ENCODE data around the gene GPAT3.
"Not testable (repeated sequence)": the region's sequence is repeated elsewhere in the genome, so short reads cannot be mapped to it uniquely, and the experiment has no call there.

GPAT3 gene

DNA sequence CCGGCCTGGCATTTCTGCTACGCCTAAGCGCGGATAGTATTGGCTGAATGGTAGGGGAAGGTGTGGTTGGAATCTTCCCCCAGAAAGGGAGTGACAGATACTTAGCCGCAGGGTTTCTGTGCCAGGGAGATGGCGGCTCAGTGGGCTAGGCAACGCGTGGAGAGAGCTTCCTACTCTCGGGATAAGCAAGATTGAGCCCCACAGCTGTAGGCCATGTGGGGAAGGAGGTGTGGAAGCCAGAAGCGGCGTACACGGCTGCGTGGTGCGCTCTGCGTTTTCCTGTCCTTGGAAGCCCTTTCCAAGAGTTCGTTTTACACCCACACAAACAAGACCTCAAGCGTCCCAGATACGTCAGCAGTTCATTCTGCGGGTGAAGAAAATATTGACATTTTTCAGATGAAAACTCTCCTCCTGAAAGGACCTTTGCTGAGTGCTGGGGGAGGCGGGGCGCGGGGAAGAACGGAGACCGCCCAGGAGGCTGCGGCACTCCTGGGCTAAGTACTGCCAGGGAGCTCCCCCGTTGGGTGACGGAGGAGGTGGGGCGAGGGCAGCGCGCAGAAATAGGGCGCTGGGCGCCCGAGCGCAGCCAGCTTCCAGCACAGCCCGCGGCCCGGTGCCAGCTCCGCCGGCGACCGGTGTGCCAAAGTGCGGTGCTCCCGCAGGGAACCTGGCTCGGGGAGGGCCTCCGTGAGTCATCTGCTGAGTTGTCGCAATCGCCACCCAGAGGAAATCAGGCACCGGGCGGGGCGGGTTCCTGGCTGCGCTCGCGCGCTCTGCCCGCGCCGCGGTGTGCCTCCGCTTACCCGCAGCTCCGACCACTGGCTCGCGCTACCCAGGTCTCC lies at the start of gene GPAT3:
Gene GPAT3 (plus strand): TSS at position 589 of the 842 bp plus-strand sequence. CDS start 515 bp downstream, outside the sequence.
- peak; percentile 83 for DNase-seq (ENCODE audit: low read depth)
- TF ChIP-seq, protein P1, sequence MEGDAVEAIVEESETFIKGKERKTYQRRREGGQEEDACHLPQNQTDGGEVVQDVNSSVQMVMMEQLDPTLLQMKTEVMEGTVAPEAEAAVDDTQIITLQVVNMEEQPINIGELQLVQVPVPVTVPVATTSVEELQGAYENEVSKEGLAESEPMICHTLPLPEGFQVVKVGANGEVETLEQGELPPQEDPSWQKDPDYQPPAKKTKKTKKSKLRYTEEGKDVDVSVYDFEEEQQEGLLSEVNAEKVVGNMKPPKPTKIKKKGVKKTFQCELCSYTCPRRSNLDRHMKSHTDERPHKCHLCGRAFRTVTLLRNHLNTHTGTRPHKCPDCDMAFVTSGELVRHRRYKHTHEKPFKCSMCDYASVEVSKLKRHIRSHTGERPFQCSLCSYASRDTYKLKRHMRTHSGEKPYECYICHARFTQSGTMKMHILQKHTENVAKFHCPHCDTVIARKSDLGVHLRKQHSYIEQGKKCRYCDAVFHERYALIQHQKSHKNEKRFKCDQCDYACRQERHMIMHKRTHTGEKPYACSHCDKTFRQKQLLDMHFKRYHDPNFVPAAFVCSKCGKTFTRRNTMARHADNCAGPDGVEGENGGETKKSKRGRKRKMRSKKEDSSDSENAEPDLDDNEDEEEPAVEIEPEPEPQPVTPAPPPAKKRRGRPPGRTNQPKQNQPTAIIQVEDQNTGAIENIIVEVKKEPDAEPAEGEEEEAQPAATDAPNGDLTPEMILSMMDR (IDR thresholded peaks at IDR 0.05; ENCODE audit: low read depth, low read length), result no peak
- TF ChIP-seq POLR2A (IDR thresholded peaks at IDR 0.05; ENCODE audit: extremely low read depth, insufficient read length) (peak; percentile 19), MYC (IDR thresholded peaks at IDR 0.05; ENCODE audit: low read depth, low read length) (peak; percentile 39; the same call in 1 of the 2 replicates)
- TF ChIP-seq, protein P2, sequence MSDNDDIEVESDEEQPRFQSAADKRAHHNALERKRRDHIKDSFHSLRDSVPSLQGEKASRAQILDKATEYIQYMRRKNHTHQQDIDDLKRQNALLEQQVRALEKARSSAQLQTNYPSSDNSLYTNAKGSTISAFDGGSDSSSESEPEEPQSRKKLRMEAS (IDR thresholded peaks at IDR 0.05; ENCODE audit: low read depth, low read length), result 0 out of 2 replicates have a peak, but pooled peaks have one; percentile 9
- H3K4me3 ChIP-seq (ENCODE audit: low read depth, low read length), result peak within 1 kb of the TSS; percentile 67

DNA sequence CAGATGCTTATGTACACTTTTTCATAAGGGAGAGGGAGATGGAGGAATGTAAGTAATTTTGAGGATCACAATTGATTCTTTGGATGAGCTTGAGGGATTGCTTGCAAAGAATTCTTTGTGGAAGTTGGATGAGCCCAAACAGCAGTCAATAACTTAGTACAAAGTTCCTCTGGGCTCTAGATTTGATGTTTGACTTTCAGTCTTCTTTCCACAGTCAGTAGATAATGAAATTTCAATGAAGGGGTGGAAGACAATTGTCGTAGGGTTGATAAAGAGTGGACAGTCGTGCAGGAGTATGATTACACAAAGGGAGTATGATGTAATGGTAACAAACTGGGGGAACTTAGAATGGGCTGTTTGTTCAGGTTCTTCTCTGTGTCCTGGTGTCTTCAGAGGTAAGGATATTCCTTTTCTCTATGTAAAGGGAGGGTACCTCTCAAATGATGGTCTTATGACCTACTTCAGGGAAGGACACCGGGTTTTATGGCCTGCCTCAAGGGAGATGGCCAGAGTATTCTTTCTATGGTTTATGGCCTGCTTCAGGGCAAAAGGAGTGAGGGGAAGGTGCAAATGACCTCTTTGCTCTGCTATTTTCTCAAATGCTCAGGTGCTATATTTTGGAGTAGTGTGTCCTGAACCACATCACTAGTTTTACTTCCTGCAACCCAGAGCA lies 49.3 kb upstream of the GPAT3 start:
- TF ChIP-seq, protein P2 (IDR thresholded peaks at IDR 0.05; ENCODE audit: low read depth, low read length), result no peak
- TF ChIP-seq, protein P1 (IDR thresholded peaks at IDR 0.05; ENCODE audit: low read depth, low read length), result no peak
- TF ChIP-seq MYC (IDR thresholded peaks at IDR 0.05; ENCODE audit: low read depth, low read length) (no peak), POLR2A (IDR thresholded peaks at IDR 0.05; ENCODE audit: extremely low read depth, insufficient read length) (no peak)

DNA sequence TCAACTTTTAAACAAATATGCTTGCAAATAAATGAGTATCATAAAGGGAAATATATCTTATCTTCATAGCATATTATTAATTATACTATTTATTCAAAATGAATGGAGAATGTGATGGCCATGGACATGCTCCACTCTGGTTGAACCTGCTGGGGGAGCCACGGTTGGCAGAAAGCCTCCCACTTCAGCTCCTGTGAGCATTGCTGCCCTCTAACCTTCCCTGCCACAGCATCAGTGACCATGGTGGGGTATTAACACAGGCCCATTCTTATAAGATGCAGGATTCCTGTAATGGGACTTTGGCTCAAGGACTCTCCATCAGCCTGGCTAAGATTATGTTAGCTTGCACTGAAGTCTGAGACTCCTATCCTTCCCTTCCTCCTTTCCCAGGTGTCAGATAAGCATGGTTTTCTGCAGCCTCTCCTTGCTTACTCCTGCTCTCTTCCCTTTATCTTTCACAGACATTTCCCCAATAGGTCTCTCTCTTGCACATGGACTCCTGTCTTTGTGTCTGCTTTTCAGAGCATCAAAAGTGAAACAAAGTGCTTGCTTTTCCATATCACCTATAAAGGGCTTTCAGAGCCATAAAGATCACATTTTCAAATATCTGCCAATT lies 46.1 kb upstream of the GPAT3 start:
- H3K4me3 ChIP-seq (ENCODE audit: low read depth, low read length), result no peak overlapping the region
- peak; percentile 13 for DNase-seq (ENCODE audit: low read depth)
- TF ChIP-seq, protein P1 (IDR thresholded peaks at IDR 0.05; ENCODE audit: low read depth, low read length), result no peak
- TF ChIP-seq MYC (IDR thresholded peaks at IDR 0.05; ENCODE audit: low read depth, low read length) (no peak), POLR2A (IDR thresholded peaks at IDR 0.05; ENCODE audit: extremely low read depth, insufficient read length) (no peak)
- TF ChIP-seq, protein P2 (IDR thresholded peaks at IDR 0.05; ENCODE audit: low read depth, low read length), result no peak

More for the DNA sequence above, 49.3 kb upstream of the GPAT3 start:
- H3K4me3 ChIP-seq (ENCODE audit: low read depth, low read length), result no peak overlapping the region
- DNase-seq (ENCODE audit: low read depth), result no peak

DNA sequence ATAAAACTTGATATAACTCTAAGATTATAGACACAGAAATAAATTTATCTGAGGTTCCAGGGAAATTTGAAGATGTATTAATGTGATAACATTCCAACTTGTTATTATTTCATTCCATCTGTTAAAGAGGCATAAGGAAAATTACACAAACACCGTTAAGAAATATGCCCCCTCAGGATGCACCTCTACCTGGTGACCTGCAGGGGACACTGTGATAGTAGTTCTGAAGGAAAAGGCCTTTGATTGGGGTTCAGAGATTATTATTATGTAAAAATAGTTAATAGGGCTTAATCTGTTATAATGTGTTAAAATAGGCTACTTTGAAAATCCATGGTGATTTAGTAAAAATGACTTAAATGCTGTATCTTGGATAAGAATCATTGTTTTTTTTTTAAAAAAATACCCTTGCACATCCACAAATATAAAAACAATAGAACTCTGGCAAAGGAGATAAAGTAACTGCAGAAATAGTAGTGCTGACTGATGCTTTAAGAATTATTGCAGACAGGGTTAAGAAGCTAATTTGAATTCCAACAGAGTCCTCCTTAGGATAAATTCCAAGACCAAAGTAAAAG lies 44.9 kb upstream of the GPAT3 start:
- peak; percentile 53 for DNase-seq (ENCODE audit: low read depth)
- H3K4me3 ChIP-seq (ENCODE audit: low read depth, low read length), result no peak overlapping the region
- TF ChIP-seq MYC (IDR thresholded peaks at IDR 0.05; ENCODE audit: low read depth, low read length) (no peak), POLR2A (IDR thresholded peaks at IDR 0.05; ENCODE audit: extremely low read depth, insufficient read length) (no peak)
- TF ChIP-seq, protein P2 (IDR thresholded peaks at IDR 0.05; ENCODE audit: low read depth, low read length), result no peak
- TF ChIP-seq, protein P1 (IDR thresholded peaks at IDR 0.05; ENCODE audit: low read depth, low read length), result peak; percentile 78

DNA sequence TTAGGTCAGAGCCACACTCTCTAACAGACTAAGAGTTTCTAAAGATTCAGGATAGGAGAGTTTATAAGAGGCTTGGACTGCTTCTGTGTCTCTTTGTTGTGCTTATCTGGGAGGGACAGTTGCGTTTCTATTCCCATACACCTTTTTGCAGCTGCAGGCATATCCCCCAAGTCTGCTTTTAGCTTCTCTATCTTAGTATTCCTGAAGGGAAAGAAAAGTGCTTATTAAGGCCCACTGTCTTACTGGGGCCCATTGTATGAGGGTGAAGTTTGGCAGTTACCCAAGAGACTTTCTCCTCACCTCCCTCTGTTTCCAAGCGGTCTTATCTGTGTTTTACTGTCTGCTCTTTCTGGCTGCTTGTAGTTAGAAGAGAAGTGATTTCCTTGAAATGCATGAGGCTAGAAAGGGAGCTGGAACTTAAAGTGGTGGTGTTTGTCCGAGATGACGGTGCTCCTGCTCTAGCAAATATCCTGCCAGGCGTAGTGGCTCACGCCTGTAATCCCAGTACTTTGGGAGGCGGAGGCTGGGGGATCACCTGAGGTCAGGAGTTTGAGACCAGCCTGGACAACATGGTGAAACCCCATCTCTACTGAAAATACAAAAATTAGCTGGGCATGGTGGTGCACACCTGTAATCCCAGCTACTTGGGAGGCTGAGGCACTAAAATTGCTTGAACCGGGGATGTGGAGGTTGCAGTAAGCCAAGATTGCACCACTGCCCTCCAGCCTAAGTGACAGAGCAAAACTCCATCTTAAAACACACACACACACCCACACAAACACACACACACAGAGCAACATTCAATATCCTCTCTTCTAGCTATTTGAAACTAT lies 39.6 kb upstream of the GPAT3 start:
- not testable (repeated sequence) for DNase-seq (ENCODE audit: low read depth); H3K4me3 ChIP-seq (ENCODE audit: low read depth, low read length)

Measured in NB4 (cell line).